Measurements from ENCODE around the gene PCBD1.

PCBD1 gene

GRCh38 chr10:70903262-70903921 lies 15.0 kb upstream of the PCBD1 start:
- Histone ChIP-seq H3K27ac (no peak overlapping the region), H3K4me1 (no peaks in the 10 kb centered on the region), H3K36me3 (no peaks in the 10 kb centered on the region), H3K27me3 (peaks cover 0 to 25% of the 10 kb centered on the region in 2 donors), H3K9me3 (no peaks in the 10 kb centered on the region), H3K4me3 (no peak overlapping the region)
- peak in 1 of 2 donors; percentile 54 for DNase-seq
- intact Hi-C loops (cut with DNase I; ENCODE audit: low total_unique reads): no loop called here
- TF ChIP-seq CTCF (IDR thresholded peaks at IDR 0.05): peak; percentile 73 to 80

- H3K27ac ChIP-seq: no peak overlapping the region
- no peak for DNase-seq
- no peaks in the 10 kb centered on the region for H3K36me3 ChIP-seq
- no peaks in the 10 kb centered on the region for H3K9me3 ChIP-seq
- no peaks in the 10 kb centered on the region for H3K4me1 ChIP-seq
- TF ChIP-seq CTCF (IDR thresholded peaks at IDR 0.05): no peak
- peaks cover 0 to 25% of the 10 kb centered on the region in 2 donors for H3K27me3 ChIP-seq
- H3K4me3 ChIP-seq: no peak overlapping the region
- intact Hi-C loops (cut with DNase I; ENCODE audit: low total_unique reads): no loop called here
These were observed 14.4 kb upstream of the PCBD1 start for GRCh38 chr10:70902661-70903261.

GRCh38 chr10:70901276-70901878 lies 13.0 kb upstream of the PCBD1 start:
- Histone ChIP-seq H3K36me3 (no peaks in the 10 kb centered on the region), H3K4me3 (no peak overlapping the region), H3K4me1 (no peaks in the 10 kb centered on the region), H3K27ac (no peak overlapping the region), H3K27me3 (peaks cover 0 to 25% of the 10 kb centered on the region in 2 donors), H3K9me3 (no peaks in the 10 kb centered on the region)
- intact Hi-C loops (cut with DNase I; ENCODE audit: low total_unique reads): no loop called here
- no peak for TF ChIP-seq CTCF (IDR thresholded peaks at IDR 0.05)
- no peak for DNase-seq

GRCh38 chr10:70899096-70899495 lies 10.7 kb upstream of the PCBD1 start:
- intact Hi-C loops (cut with DNase I; ENCODE audit: low total_unique reads): no loop called here
- no peak for TF ChIP-seq CTCF (IDR thresholded peaks at IDR 0.05)
- no peaks in the 10 kb centered on the region for H3K36me3 ChIP-seq
- no peaks in the 10 kb centered on the region for H3K9me3 ChIP-seq
- no peak overlapping the region for H3K27ac ChIP-seq
- DNase-seq: no peak
- no peaks in the 10 kb centered on the region for H3K4me1 ChIP-seq
- peaks cover 0 to 17% of the 10 kb centered on the region in 2 donors for H3K27me3 ChIP-seq
- no peak overlapping the region for H3K4me3 ChIP-seq

- no peak for DNase-seq
- Histone ChIP-seq H3K27me3 (peaks cover 0 to 15% of the 10 kb centered on the region in 2 donors), H3K27ac (no peak overlapping the region), H3K4me3 (no peak overlapping the region), H3K4me1 (no peaks in the 10 kb centered on the region), H3K36me3 (no peaks in the 10 kb centered on the region), H3K9me3 (no peaks in the 10 kb centered on the region)
- TF ChIP-seq CTCF (IDR thresholded peaks at IDR 0.05): no peak
- intact Hi-C loops (cut with DNase I; ENCODE audit: low total_unique reads): no loop called here
These were observed 10.3 kb upstream of the PCBD1 start for GRCh38 chr10:70898687-70899086.
